NCI-H82 treated with DMSO at 0.1 percent for 48 hours (cell line): ENCODE measurements around the gene ALDH1A1.

ENCODE experiments used
- DNase-seq: peaks from one replicate; lab custom pipeline; 2025; ENCODE audit not compliant: unreplicated experiment; lab: John Stamatoyannopoulos, UW

The ALDH1A1 gene

GRCh38 chr9:72952914-72953313 is at the start of gene ALDH1A1:
ALDH1A1 (minus strand) TSS chr9:72953053; CDS start chr9:72953000, 53 bp downstream.
- DNase-seq, result no peak

GRCh38 chr9:73001860-73002259 is 49.0 kb upstream of the ALDH1A1 start:
- DNase-seq, result no peak

- DNase-seq, result no peak
Measured at GRCh38 chr9:72998363-72998762, 45.5 kb upstream of the ALDH1A1 start.

DNA sequence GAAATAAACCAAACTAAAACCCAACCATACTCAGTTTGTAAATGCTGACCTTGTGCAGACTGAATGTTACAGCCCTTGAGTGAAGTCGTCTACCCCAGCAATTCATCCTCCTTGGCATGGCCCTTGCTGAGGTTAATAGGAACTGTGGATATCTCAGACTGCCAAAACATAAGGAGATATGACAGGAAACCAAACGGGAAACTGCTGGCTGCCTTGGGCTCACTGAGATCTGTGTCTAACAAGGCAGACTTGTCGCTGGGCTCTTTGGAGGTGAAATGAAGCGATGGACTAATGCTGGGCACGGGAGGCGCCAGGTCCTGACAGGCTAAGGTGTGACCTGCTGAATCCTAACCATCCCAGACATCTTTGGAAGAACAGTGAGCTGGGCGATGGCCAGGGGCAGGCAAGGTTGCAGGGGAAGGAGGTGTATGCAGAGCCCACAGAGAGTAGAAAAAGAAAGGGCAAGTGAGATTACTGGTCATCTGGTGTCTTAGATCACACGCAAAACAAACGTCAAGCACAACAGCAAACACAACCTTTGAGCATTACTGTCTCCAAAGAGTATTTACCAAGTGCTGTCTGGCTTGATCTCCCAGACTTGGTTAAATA is 44.6 kb upstream of the ALDH1A1 start:
- no peak for DNase-seq

DNA sequence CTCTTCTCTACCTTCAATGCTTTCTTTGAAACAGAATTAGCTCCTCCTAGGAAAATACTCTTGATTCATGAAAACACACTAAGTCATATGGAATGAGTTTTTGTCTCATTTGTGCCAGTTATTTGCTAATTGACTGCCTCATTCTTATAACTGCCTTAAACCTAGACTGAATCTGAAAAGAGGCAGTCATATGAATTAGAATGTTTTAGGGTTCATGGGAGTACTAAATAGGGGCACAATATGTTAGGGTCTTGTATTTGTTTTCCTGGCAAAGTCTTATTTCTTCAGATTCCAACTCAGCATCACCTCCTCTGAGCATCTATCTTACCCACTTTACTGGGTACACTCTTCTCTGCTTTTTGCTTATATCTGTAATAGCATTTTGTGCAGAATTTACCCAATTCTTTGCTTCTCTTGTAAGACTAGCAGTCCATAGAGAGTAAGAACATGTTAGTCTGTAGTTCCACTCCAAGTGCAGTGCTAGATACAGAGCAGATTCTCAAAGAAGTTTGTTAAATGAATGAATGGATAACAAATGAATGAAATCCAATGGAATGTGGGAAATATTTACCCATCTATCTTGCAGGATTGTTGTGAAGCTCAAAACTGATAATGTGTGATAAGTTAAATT is 43.9 kb upstream of the ALDH1A1 start:
- DNase-seq, result no peak

GRCh38 chr9:72996114-72996513 is 43.3 kb upstream of the ALDH1A1 start:
- DNase-seq, result no peak

- DNase-seq, result no peak
Measured at GRCh38 chr9:72995131-72996024, 42.5 kb upstream of the ALDH1A1 start.

GRCh38 chr9:72991772-72992171 is 38.9 kb upstream of the ALDH1A1 start:
- no peak for DNase-seq

- no peak for DNase-seq
Measured at GRCh38 chr9:72990397-72991182, 37.7 kb upstream of the ALDH1A1 start.

DNA sequence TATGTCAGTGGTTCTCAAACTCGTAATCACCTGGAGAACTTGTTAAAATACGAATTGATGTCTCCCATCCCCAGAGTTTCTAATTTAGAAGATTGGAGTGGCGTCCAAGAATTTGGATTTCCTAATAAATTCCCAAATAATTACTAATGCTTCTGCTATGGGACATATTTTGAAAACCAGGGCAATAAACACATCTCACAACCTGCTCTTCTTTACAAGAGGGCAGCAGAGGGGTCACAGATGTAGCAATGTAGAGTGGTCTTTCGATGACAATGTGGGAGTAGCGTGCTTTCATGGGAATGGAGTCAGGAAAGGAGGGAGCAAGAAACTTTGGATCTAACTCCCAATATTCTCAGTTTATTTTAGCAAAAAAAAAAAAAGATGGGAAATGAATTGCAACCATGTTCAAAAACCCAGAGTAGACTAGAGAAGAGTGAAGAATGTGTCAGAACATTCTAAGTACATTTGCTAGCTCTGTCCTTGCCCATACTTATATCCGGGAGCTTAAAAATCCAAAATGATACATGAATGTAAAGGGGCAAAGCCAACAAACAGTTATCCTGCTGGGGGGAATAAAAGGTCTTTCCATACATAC is 33.8 kb upstream of the ALDH1A1 start:
- DNase-seq, result no peak

DNA sequence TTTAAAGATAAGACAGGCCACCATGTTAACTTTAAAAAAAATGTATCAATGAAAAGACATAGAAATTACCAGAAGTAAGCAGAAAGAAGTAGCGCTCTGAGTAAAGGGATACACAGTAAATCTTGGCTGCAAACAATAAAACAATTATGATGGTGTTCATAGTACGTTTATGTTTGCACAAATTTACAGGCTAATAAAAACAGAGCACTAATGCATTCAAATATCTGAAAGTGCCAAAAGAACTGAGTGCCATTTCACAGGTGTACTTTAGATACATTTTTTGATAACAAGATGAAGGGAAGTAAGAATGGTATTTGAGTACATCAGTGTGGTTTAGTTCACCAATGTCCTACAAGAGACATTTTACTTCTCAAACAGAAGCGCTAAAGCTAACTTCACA is 32.9 kb upstream of the ALDH1A1 start:
- DNase-seq, result no peak

- DNase-seq, result no peak
Measured at GRCh38 chr9:72984991-72985390, 32.1 kb upstream of the ALDH1A1 start.

DNA sequence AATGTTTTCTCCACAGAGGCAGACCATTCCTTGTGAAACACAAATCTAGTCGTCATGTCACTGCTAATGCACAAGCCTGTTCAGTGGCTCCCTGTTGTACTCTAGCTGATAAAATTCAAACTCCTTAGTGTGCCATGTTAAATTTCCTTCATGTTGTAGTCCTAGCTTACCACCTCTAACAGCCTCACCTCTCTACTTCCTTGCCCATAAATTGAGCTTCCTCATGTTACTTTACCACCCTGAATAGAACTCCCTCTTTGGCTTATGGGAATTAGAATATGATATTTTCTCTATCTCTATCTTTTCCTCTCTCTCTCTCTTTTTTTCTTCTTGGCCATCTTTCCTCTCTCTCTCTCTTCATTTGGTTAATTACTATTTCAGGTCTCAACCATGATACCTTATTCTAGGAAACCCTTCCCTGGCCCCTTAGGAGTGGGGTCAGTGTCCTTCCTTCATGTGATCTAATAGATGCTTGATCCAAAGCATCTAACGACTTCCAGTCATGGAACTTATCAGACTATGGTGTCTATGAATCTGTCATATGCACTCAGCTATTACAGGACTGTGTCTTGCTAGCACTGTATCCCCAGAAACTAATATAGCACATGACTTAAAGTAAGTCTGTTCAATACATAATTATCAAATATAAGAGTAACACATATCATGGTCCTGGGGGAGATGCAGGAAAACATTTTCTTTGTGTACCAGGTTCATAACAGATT is 31.5 kb upstream of the ALDH1A1 start:
- no peak for DNase-seq

DNA sequence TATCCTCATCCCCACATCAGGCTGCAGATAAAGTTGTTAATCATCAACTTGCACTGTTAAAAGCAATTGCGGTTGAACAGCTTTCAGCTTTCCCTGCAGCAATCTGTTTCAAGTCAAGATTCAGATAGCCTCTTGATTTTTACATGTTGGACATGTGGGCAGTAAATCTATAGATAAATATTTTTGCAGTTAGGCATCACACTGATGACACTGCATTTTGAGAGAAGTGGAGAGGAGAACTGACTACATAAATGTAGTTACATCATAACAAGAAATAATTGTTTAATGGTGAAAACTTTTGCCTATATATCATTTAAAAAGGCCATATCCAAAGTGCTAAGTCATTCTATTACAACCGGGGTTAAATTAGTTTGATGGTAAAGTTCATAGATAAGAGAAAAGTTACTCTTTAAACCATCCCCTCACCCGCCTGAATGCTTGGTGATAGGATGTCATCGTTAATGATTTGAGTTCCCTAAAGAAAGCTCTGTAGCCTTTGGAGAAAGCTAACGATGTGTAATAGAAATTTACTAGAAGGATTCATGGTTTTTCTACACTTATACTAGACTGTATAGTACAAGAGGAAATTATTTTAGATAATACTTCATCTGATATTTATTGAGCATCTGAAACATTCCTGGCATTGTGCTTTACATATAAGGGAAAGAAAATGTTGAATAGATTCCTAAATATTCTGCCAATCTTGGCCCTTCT is 30.8 kb upstream of the ALDH1A1 start:
- no peak for DNase-seq

GRCh38 chr9:72983056-72983455 is 30.2 kb upstream of the ALDH1A1 start:
- no peak for DNase-seq

- no peak for DNase-seq
Measured at GRCh38 chr9:72982146-72982799, 29.4 kb upstream of the ALDH1A1 start.

DNA sequence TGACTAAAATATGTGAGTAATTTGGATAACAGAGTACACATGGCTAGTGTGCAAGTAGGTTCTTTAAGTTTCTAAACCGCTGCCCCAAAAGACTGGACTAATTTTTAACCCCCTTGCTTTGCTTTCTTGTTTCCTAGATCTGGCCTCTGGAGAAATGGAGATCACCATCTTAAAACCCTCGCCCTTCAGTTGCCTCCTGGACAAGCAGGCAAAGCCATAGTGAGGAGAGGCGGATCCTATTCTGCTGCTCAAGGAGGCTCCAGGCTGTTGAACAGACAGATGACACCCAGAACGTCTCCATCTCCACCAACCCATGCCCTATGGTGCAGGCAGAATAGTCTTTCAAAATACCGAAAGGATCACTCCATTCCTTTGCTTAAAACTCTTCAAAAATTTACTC is 28.6 kb upstream of the ALDH1A1 start:
- no peak for DNase-seq

DNA sequence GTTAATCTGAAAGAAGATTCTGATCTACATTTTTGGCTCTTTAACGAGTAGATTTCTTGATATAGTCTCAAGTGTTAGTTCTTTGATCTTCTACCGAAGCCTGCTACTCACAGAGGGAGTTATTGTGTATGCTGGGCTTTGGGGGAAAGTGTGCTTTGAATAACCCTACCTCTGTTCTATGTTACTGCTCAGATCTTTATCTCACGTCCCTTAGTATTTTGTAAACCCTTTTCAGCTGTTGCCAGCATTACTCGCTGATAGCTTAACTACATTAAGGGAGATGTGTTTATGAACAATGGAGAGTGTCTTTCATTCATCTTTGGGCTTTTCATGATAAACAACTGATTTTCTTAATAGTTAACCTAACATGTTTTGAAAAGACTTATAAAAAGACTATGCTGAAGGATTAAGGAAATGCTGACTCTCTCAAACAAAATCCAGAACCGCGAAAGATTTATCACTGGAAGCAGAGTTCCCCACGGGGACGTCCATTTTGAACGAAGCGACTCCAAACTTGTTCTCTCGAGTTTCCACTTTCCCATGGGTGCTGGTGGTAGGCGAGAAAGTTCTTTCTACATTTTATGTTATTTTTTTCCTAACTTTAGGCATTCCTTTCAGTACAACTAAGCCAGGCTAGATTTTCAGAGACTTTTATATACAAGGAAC is 27.9 kb upstream of the ALDH1A1 start:
- DNase-seq, result no peak

DNA sequence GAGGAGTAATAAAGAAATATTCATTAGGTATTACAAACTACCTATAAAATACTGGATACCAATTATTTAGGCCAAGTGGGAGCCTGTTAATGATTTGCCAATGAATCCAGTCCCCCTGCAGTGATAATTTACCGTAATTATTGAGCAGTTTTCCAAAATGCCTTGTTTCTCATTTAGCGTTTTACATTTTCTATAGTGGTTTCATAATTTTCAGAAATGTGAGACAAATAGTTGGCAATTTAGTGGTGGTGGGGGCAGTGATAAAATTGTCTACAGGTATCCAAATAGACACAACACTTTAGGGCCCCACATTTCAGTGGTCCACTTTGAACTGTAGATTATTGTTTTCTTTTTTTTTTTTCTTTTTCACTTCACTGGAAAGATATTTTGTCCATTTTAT is 27.3 kb upstream of the ALDH1A1 start:
- no peak for DNase-seq
